ENCODE results near the gene C9orf40. TPM values are rescaled to one million over a fixed set of nuclear protein-coding genes. Genes with fewer than 3 reads are reported as not detected.

The C9orf40 gene
- total RNA-seq, 6 experiments from 2014 or later = 1.6 to 4.0 (median 3.0) TPM

- DNase-seq (no peak), ATAC-seq (no peak)
- Histone ChIP-seq H3K36me3 (no peaks in the 10 kb centered on the region), H3K27me3 (no peaks in the 10 kb centered on the region), H3K27ac (no peak overlapping the region), H3K4me1 (no peaks in the 10 kb centered on the region), H3K9me3 (peaks cover 0 to 9% (median 0%) of the 10 kb centered on the region in 4 donors), H3K4me3 (no peak overlapping the region)
- TF ChIP-seq POLR2A (IDR thresholded peaks at IDR 0.05) (no peak), CTCF (IDR thresholded peaks at IDR 0.05) (no peak)
- intact Hi-C loops (cut with DNase I) = no loop called here
Observed at GRCh38 chr9:74973714-74974113, 21.0 kb upstream of the C9orf40 start.

GRCh38 chr9:74963056-74963455 is 10.3 kb upstream of the C9orf40 start:
- TF ChIP-seq POLR2A (IDR thresholded peaks at IDR 0.05) = no peak
- no peak for TF ChIP-seq CTCF (IDR thresholded peaks at IDR 0.05)
- no peak overlapping the region for H3K4me3 ChIP-seq
- ATAC-seq (no peak), DNase-seq (no peak)
- H3K4me1 ChIP-seq = no peaks in the 10 kb centered on the region
- H3K9me3 ChIP-seq = no peaks in the 10 kb centered on the region
- 100% methylated on average over 1 of the region's 2 CpGs for WGBS (ENCODE audit: insufficient coverage, low coverage, low lambda C conversion rate, missing lambda C conversion rate)
- intact Hi-C loops (cut with DNase I) = no loop called here
- no peaks in the 10 kb centered on the region for H3K27me3 ChIP-seq
- H3K27ac ChIP-seq = no peak overlapping the region
- H3K36me3 ChIP-seq = no peaks in the 10 kb centered on the region

- no peaks in the 10 kb centered on the region for H3K36me3 ChIP-seq
- no peaks in the 10 kb centered on the region for H3K27me3 ChIP-seq
- WGBS (ENCODE audit: insufficient coverage, low coverage, low lambda C conversion rate, missing lambda C conversion rate) = 100% methylated on average over 1 of the region's 1 CpG
- no peak overlapping the region for H3K27ac ChIP-seq
- no peak for ATAC-seq
- H3K4me1 ChIP-seq = no peaks in the 10 kb centered on the region
- TF ChIP-seq POLR2A (IDR thresholded peaks at IDR 0.05) (no peak), CTCF (IDR thresholded peaks at IDR 0.05) (no peak)
- intact Hi-C loops (cut with DNase I) = no loop called here
- H3K9me3 ChIP-seq = no peaks in the 10 kb centered on the region
- DNase-seq = no peak
- H3K4me3 ChIP-seq = no peak overlapping the region
Observed at GRCh38 chr9:74961496-74961895, 8.8 kb upstream of the C9orf40 start.

- no peaks in the 10 kb centered on the region for H3K27me3 ChIP-seq
- H3K27ac ChIP-seq = no peak overlapping the region
- intact Hi-C loops (cut with DNase I) = no loop called here
- H3K36me3 ChIP-seq = no peaks in the 10 kb centered on the region
- TF ChIP-seq POLR2A (IDR thresholded peaks at IDR 0.05) (no peak), CTCF (IDR thresholded peaks at IDR 0.05) (no peak)
- DNase-seq (no peak), ATAC-seq (no peak)
- no peak overlapping the region for H3K4me3 ChIP-seq
- WGBS (ENCODE audit: insufficient coverage, low coverage, low lambda C conversion rate, missing lambda C conversion rate) = 68% methylated on average over 2 of the region's 2 CpGs
- no peaks in the 10 kb centered on the region for H3K9me3 ChIP-seq
- no peaks in the 10 kb centered on the region for H3K4me1 ChIP-seq
Observed at GRCh38 chr9:74960561-74960960, 7.8 kb upstream of the C9orf40 start.

GRCh38 chr9:74958587-74958986 is 5.9 kb upstream of the C9orf40 start:
- no peak overlapping the region for H3K27ac ChIP-seq
- TF ChIP-seq POLR2A (IDR thresholded peaks at IDR 0.05) (no peak), CTCF (IDR thresholded peaks at IDR 0.05) (no peak)
- no peaks in the 10 kb centered on the region for H3K9me3 ChIP-seq
- H3K4me3 ChIP-seq = no peak overlapping the region
- DNase-seq = no peak
- H3K36me3 ChIP-seq = no peaks in the 10 kb centered on the region
- H3K27me3 ChIP-seq = no peaks in the 10 kb centered on the region
- no peak for ATAC-seq
- intact Hi-C loops (cut with DNase I) = no loop called here
- H3K4me1 ChIP-seq = no peaks in the 10 kb centered on the region
